HL-60/S4 treated with retinoic acid at 250 ng/mL for 4 days and 3 days (cell line): Measurements from ENCODE around the gene PLEKHG5.
"Not testable (repeated sequence)": the region's sequence is repeated elsewhere in the genome, so short reads cannot be mapped to it uniquely, and the experiment has no call there.

Source experiments
- in situ Hi-C: fragments of 300-500 bp; cut with MboI; formaldehyde crosslinking; loops from 2 replicates; pipeline ENCODE4 v1.7.0; 2022; ENCODE audit warnings: low sequenced_read_pairs

PLEKHG5 gene

GRCh38 chr1:6496890-6497214, 5.4 kb upstream of the PLEKHG5 start:
- in situ Hi-C loops, result no loop called here

- in situ Hi-C loops, result no loop called here
Observed at GRCh38 chr1:6496365-6496721, 4.9 kb upstream of the PLEKHG5 start.

DNA sequence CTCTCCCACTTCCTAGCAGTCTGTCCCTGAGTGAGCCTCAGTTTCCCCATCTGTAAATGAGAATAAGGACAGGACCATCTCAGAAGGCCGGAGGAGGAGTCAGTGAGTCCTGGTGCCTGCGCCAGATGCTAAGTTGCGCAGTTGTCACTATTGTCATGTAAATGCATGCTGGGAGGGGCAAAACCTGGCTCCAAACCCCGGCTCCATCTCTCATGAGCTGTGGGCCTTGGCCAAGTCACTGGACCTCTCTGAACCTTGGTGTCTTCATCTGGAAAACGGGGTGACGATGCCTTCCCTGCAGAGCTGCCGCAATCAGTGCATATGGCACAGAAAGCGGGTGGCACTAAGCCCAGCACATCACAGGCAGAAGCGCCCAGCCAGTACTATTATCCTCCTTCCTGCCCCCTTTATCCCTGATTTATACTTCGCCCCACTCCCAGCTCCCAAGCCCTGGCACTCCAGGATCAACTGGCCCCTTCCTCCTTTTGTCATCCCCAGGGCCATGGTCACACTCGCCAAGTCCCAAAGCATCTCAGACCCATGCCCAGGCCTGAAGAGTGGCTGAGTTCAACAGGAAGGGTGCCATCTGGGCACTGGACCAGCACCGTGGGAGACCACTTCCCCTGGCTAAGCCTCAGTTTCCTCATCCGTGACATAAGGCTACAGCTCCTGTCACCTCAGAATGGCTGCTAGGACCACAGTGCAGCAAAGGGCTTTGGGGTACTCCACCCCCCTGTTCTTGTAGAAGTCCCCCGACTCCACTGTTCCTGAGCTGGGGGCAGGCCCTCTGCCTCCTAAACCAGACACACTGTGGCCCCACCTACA, 4.3 kb upstream of the PLEKHG5 start:
- in situ Hi-C loops, result no loop called here

DNA sequence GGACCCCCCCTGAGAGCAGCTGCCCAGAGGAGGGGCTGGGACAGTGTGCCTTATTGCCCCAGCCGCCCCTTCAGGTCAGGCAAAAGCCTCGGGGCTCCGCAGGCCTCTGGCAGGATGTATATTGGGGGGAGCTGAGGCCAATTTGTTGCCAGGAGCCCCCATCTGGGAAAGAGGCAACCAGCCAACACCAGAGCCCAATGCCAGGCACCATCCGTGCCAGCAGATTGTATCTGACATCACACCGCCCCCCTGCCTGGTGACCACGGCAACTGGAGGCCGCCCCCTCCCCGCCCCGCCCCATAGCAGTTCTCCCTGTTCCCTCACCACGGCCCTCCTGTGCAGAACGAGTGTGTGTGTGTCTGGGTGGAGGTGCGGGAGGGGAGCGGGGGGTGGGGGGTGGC, 3.6 kb upstream of the PLEKHG5 start:
- in situ Hi-C loops, result no loop called here

DNA sequence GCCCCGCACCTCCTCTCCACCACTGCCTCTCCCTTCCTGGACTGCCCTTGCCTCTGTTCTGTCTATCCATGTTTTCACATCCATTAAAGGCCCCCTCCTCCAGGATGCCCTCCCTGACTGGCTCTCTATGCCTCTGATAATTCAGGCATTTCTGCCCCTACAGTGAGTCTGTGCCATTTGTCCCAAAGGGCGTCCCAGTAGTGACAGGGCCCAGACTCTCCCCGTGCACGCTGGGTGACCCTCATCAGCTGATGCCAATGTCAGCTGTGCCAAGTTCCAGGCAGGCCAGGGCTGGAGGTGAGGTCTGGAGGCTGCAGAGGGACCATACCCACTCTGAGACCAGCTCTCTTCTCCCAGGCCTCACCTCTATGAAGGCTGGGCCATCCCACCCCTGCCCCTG, 3.2 kb upstream of the PLEKHG5 start:
- in situ Hi-C loops, result no loop called here

GRCh38 chr1:6493834-6494223, 2.4 kb upstream of the PLEKHG5 start:
- in situ Hi-C loops, result not testable (repeated sequence)

GRCh38 chr1:6491966-6492365, 499 bp upstream of the PLEKHG5 start:
- in situ Hi-C loops, result no loop called here

DNA sequence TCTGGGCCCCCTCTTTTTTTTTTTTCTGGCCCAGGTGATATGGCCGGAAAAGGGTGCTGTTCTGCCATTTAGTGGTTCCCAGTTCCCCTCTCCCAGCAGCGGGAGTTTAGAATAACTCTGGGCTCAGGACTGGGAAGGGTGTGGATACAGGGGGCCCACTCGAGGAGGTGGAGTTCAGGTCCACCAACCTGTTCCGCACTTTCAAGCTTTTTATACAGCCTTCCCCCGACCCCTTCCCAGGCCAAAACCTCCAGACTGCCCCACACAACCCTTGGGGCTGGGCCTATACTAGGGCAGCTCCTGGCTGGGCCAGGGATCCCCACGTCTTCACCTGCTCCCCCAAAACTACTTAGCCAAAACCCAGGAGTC, 402 bp downstream of the PLEKHG5 start:
- in situ Hi-C loops, result no loop called here

DNA sequence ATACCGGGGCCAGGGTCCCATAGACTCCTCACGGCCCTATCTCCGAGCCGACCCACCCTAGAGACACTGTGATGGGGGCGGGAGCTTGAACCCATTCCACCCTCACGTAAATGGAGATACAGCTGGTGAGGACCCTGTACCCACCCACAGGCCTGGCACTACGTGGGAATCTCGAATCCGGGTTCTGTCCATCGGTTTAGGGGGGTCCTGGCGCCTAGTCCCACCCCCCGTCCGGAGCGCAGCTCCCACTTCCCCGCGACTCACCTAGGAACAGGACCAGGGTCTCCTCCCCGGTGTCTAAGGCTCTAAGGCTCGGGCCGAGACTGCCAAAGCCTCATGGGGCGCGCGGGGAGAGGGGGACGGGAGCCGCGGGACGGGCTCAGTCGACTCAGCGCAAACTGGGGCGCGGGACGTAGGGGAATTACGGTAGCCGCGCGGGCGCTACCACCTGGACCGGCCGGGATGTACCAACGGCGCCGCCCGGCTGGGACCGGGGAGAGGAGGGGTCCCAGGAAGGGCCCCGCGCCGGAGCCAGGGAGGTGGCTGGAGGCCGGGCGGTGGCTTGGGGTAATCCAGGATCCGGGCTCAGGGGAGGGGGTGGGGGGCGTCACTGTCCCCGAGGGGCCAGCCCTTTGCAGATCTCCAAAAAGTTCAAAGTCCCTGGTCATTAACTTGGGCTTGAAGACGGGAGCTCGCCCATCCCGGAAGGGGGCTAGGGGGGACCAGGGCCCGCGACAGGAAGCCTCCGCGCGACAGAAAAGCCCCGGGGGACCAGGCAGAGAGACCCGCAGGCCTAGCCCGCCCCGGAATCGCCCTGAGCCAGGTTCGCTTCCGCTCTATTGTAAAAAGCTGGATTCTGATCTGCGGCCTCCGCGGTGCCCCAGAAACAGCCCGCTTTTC, 1.0 kb downstream of the PLEKHG5 start:
- in situ Hi-C loops, result no loop called here

DNA sequence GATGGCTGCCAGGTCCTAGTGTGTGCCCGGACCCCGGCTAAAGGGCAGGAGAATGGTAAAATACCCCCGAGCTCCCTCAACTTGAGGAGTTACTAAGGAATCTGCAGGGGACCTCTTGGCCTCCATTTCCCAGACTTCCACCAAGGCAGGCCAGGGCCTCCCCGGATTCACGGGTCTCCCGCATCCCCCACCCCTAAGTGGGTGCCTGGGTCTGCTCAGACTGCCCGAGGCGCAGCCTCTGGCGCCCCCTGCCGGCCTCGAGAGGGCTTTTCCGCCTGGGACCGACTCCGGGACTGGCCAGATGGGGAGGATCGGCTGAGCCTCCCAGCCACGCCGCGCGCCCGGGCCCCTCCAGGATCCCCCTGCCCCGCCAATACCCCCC, 1.7 kb downstream of the PLEKHG5 start:
- in situ Hi-C loops, result no loop called here

GRCh38 chr1:6489383-6489765, 2.1 kb downstream of the PLEKHG5 start:
- in situ Hi-C loops, result no loop called here

- in situ Hi-C loops, result no loop called here
Observed at GRCh38 chr1:6488602-6489382, 2.7 kb downstream of the PLEKHG5 start.

GRCh38 chr1:6487804-6488484, 3.5 kb downstream of the PLEKHG5 start:
- in situ Hi-C loops, result no loop called here

GRCh38 chr1:6486433-6487011, 4.9 kb downstream of the PLEKHG5 start:
- in situ Hi-C loops, result no loop called here

DNA sequence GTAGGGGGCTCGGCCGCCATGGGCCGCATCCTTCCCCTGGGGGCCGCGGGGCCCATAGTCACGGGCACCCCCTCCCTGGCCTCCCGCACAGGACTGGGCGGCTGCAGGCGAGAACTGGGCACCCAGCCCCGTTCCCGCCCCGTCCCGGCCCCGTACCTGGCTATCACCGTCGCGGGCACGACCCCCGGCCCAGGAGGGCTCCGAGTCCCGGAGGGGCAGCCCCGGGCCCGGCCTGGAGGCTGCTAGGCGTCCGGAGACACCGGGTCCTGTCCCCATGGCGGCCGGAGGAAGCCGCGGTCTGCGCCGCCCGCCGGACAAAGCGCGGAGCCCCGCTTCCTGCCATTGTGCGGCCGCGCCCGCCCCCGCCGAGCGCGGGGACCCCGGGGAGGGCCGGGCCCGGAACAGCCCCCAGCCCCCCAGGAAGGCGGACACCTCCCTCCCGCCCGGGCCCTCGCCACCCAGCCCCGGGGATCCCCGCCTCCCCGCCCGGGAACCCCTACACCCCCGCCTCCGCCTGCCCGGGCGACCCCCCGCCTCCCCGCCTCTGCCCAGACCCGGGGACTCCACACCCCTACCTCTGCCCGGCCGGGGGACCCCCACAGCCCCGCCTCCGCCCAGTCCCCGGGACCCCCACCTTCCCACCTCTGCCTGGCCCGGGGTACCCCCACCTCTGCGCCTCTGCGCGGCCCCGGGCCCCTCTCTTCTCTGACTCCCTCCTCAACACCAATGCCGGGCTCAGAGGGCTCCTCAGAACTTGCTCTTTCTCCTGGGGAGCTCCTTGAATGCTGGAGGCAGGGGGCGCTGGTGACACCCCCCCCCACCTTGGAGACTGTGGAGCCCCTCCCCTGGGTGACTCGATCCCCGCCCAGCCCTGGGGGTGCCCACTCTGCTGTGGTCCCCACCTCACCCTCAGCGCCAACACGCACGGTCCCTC, 6.0 kb downstream of the PLEKHG5 start:
- in situ Hi-C loops, result no loop called here

DNA sequence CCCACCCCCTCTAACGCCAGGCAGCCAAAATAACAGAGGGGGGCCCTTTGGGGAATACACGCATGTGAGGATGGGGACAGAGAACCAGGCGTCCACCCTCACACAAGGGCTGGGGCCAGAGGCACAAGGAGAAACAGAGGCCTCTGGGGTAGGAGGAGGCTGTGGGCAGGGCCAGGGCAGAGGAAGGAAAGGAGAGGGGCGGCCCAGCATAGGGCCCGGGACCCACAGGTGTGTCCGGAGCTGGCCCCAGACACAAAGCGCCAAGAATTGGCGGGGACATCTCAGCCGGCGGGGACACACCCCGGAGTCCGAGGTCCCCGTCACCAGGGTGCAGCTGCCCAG, 6.7 kb downstream of the PLEKHG5 start:
- in situ Hi-C loops, result no loop called here

GRCh38 chr1:6483761-6484117, 7.7 kb downstream of the PLEKHG5 start:
- in situ Hi-C loops, result no loop called here

DNA sequence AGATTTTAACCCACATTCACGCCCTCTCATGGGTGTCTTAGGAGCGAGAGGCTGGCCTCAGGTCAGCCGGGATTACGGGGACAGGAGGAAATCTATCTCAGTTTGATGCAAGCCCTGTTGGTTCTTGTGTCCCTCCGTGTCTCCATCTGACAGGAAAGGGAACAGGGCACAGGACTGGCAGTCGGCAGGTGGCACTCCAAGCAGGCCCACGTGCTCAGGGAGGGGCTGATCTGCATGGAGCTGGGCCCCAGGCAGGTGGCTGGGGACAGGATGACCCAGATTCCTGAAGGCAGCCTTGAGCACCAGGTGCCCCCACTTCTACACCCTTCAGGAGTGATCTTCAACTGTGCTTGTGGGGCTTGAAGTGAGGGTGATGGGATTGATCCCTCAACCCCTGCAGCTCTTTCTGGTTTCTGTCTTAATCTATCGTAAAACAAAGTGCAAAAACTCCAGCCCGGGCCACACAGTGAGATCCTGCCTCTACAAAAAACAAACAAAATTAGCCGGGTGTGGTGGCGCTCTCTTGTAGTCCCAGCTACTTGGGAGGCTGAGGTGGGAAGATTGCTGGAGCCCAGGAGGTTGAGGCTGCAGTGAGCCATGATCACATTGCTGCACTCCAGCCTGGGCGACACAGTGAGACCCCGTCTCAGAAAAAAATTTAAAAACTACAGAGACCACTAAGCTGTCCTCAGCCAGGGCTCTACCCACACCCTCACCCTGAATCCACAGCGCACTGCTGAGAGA, 8.3 kb downstream of the PLEKHG5 start:
- in situ Hi-C loops, result no loop called here

DNA sequence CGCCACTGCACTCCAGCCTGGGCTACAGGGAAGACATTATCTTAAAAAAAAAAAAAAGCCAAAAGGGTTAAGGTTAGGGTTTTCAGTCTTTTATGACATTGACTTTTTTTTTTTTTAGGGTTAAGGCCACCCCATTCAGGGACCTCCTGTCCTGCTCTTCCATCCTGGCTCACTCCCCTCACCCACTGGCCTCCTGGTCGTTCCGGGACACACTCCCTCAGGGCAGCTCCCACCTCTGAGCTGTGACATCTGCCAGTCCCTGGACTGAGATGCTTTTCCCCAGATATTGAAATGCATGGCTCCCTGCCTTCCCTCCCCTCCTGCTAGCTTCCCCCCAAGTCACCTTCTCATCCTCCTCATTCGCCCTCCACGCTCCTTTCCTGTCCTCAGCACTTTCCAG, 9.6 kb downstream of the PLEKHG5 start:
- in situ Hi-C loops, result no loop called here
